ENCODE results near the gene C14orf119.

- TF ChIP-seq EZH2phosphoT487 (IDR thresholded peaks at IDR 0.05; ENCODE audit: borderline replicate concordance, low read length) (no peak), CTCF (IDR thresholded peaks at IDR 0.05; ENCODE audit: low read depth, low read length, poor library complexity, severe bottlenecking) (no peak)
Observed at GRCh38 chr14:23055621-23056144, 39.6 kb upstream of the C14orf119 start.
